WERI-Rb-1 (cell line): ENCODE data around the gene GABRR3.

Experiments
- DNase-seq: peaks from one replicate; pipeline ENCODE4 v3.0.0-alpha.2; 2020
- H3K27ac ChIP-seq: fragments of 250-450 bp; sonication (Bioruptor Pico); 2 replicates; pipeline ENCODE4 v1.5.1; 2020; ENCODE audit warnings: mild to moderate bottlenecking, moderate library complexity
- H3K27me3 ChIP-seq: fragments of 250-450 bp; sonication (Bioruptor Pico); 2 replicates; pipeline ENCODE4 v1.5.1; 2021; ENCODE audit warnings: mild to moderate bottlenecking, low read depth, moderate library complexity; ENCODE audit not compliant: insufficient read depth, severe bottlenecking
- H3K36me3 ChIP-seq: fragments of 250-450 bp; sonication (Bioruptor Pico); 2 replicates; pipeline ENCODE4 v1.5.1; 2020; ENCODE audit warnings: mild to moderate bottlenecking, moderate library complexity
- H3K4me3 ChIP-seq: 2 replicates; pipeline ENCODE4 v1.5.1; 2011; ENCODE audit warnings: low read depth, mild to moderate bottlenecking, control low read depth, low read length
- H3K9me3 ChIP-seq: fragments of 250-450 bp; sonication (Bioruptor Pico); 2 replicates; pipeline ENCODE4 v1.5.1; 2021; ENCODE audit warnings: mild to moderate bottlenecking, moderate library complexity; ENCODE audit not compliant: severe bottlenecking
- TF ChIP-seq, protein P1 (sequence below): IDR thresholded peaks from 2 replicates; pipeline ENCODE4 v1.5.1; 2011; ENCODE audit warnings: low read depth, mild to moderate bottlenecking, control low read depth, inconsistent platforms, low read length

Gene GABRR3

DNA sequence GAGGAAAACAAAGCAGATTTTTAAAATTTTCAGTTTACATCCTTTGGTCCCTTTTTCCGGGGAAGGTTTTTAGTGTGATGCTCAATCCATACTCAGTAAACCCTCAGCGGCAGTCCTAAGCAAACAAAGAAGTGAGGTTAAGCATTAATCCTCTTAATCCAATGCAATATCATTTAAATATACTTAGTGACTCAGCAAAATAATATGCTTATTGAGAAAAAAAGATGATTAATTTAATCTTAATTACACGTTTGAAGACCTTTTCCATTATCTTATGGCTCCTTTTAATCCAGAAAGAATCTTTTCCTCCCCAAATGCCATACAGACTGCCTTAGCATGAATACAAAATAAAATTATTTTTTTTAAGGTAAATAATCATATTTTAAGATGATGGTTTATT, at the start of gene GABRR3:
Gene GABRR3, minus strand, starts transcription at position 108 of the 400 bp plus-strand sequence. CDS start 328 bp downstream, outside the sequence.
- no peak for DNase-seq
- Histone ChIP-seq H3K9me3 (no peaks in the 10 kb centered on the region), H3K36me3 (no peaks in the 10 kb centered on the region), H3K4me3 (no peak within 1 kb of the TSS), H3K27ac (no peak within 1 kb of the TSS), H3K27me3 (no peaks in the 10 kb centered on the region)
- TF ChIP-seq, protein P1, sequence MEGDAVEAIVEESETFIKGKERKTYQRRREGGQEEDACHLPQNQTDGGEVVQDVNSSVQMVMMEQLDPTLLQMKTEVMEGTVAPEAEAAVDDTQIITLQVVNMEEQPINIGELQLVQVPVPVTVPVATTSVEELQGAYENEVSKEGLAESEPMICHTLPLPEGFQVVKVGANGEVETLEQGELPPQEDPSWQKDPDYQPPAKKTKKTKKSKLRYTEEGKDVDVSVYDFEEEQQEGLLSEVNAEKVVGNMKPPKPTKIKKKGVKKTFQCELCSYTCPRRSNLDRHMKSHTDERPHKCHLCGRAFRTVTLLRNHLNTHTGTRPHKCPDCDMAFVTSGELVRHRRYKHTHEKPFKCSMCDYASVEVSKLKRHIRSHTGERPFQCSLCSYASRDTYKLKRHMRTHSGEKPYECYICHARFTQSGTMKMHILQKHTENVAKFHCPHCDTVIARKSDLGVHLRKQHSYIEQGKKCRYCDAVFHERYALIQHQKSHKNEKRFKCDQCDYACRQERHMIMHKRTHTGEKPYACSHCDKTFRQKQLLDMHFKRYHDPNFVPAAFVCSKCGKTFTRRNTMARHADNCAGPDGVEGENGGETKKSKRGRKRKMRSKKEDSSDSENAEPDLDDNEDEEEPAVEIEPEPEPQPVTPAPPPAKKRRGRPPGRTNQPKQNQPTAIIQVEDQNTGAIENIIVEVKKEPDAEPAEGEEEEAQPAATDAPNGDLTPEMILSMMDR: no peak

DNA sequence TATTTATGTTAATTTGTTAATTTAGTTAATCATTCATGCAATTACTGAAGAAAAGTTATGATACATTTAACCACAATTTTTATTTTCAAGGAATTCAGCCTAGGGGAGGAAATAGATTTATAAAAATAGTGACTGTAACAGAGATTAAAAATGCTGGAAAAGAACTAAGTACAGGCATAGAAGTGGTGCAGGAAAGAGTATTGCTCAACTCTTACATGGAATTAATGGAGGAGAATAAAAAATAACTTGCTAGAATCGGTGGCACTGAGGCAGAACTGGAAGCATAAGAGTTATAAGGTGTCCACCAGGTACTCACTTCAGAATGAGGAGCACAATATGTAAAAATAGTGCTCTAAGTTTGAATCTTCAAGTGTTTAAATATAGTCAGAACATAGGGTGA, 38.4 kb upstream of the GABRR3 start:
- DNase-seq: no peak
- no peak overlapping the region for H3K4me3 ChIP-seq
- TF ChIP-seq, protein P1: no peak

DNA sequence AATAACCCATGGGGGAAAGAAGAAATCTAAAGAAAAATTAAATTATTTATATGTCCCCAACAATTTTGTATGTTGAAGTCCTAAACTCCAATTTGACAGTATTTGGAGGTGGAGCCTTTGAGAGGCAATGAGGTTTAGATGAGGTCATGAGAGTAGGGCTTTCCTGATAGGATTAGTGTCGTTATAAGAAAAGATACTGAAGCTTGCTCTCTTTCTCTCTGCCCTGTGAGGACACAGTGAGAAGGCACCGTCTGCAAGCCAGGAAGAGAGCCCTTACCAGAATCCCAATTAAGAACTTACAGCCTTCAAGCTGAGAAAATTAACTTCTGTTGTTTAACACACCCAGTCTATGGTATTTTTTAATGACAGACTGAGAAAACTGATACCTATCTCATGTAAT, 35.7 kb upstream of the GABRR3 start:
- H3K27ac ChIP-seq: no peak overlapping the region
- TF ChIP-seq, protein P1: no peak
- H3K36me3 ChIP-seq: no peaks in the 10 kb centered on the region
- H3K4me3 ChIP-seq: no peak overlapping the region
- no peaks in the 10 kb centered on the region for H3K9me3 ChIP-seq
- DNase-seq: no peak
- H3K27me3 ChIP-seq: no peaks in the 10 kb centered on the region

More for the DNA sequence above, 38.4 kb upstream of the GABRR3 start:
- Histone ChIP-seq H3K27me3 (no peaks in the 10 kb centered on the region), H3K27ac (no peak overlapping the region), H3K9me3 (no peaks in the 10 kb centered on the region), H3K36me3 (no peaks in the 10 kb centered on the region)

DNA sequence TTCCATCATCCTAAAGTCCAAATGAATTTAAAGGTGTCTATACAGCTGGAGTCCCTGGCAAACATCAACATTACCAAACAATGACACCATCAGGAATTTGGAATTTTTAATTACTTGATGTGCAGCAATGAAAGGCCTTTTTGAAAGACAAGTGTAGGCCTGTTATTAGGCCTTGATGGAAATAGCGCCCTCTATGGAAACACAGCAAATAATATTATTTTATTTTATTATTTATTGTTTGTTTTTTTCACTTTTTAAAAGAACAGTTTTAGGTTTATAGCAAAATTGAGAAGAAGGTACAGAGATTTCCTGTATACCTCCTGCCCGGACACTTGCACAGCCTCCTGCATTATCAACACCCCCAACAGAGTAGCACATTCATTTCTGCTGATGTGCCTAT, 33.7 kb upstream of the GABRR3 start:
- TF ChIP-seq, protein P1: 0 out of 2 replicates have a peak, but pooled peaks have one; percentile 10
- Histone ChIP-seq H3K9me3 (no peaks in the 10 kb centered on the region), H3K27ac (no peak overlapping the region), H3K27me3 (no peaks in the 10 kb centered on the region), H3K4me3 (no peak overlapping the region), H3K36me3 (no peaks in the 10 kb centered on the region)
- no peak for DNase-seq

DNA sequence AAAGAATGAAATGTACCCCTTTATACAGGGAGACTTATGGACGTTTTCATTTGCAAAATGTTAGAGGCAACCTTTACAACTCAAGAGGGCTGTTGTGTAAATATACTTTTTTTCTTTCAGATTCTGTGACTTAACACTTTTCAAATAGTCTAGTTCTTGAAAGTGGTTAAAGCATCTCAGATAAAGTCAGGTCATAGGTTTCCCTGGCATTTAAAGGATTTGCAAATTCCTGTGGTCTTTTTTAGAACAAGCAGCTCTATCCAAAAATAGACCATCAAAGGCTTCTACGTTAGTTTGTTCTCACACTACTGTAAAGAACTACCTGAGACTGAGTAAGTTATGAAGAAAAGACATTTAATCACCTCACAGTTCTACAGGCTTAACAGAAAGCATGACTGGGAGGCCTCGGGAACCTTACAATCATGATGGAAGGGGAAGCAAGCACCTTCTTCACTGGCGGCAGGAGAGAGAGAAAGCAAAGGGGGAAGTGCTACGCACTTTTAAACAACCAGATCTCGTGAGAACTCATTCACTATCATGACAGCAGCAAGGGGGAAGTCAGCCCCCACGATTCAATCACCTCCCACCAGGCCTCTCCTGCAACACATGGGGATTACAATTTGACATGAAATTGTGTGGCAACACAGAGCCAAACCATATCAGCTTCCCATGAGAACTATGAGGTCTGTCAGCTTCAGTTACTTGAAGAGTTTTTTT, 23.3 kb upstream of the GABRR3 start:
- no peak for DNase-seq
- no peaks in the 10 kb centered on the region for H3K27me3 ChIP-seq
- H3K9me3 ChIP-seq: no peaks in the 10 kb centered on the region
- H3K27ac ChIP-seq: no peak overlapping the region
- no peaks in the 10 kb centered on the region for H3K36me3 ChIP-seq
- no peak overlapping the region for H3K4me3 ChIP-seq
- TF ChIP-seq, protein P1: no peak

DNA sequence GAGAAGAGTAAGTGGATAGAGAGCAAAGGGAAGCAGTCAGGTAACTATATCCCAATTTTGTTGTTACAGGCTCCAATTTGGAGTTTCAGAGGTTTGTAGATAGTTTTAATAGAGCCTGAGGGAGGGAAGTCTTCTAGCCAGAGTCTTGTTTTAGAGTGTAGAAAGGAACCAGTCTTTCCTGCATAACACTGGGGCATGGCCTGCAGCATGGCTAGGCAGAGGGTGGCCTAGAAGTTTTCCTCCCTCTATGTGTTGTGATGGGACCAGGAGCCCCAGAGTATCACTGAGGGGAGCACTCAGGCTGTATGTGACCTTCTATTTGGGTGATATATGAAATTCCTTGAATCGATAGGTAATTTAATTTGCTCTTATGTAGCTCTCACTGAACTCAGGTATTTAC, 22.5 kb upstream of the GABRR3 start:
- Histone ChIP-seq H3K9me3 (no peaks in the 10 kb centered on the region), H3K27me3 (no peaks in the 10 kb centered on the region), H3K27ac (no peak overlapping the region), H3K4me3 (no peak overlapping the region), H3K36me3 (no peaks in the 10 kb centered on the region)
- TF ChIP-seq, protein P1: no peak
- no peak for DNase-seq
